Measurements from ENCODE around the gene NBEAL2. TPM values are rescaled to one million over a fixed set of nuclear protein-coding genes. Genes with fewer than 3 reads are reported as not detected.

NBEAL2 gene
- total and polyA plus RNA-seq, 2 of the 4 experiments (the other 2 are of a cell fraction): 2.2 to 12.5 TPM

DNA sequence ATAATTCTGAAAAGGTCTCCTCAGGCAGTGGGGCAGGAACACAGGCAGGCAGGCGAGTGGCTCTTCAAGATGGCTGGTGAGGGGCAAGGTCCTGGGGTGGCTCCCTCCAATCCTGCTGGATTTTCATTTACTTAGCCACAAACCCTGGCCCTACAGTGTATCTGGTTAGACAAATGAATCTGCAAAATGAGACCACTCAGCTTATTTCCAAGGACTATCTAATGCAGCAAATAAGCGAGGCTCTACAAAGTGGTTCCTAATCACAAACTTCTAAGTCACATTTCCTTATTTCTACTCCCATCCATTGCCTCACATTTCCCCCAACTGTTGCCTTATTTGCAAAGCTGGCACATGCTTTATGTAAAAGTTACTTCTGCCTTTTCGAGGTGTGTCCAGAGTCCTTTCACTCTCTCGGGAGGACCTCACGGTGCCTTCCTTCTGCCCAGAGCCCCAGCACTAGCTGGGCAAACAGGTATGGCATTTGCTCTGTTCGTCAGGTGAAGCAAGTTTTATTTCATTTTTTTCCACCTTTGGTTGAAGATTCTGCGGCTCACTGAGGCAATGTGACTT is 43.4 kb upstream of the NBEAL2 start:
- Histone ChIP-seq H3K27ac (ENCODE audit: insufficient read depth, low read length) (peak overlapping the region; percentile 77), H2AFZ (replicated peaks; ENCODE audit: low read length, poor library complexity) (no peak overlapping the region), H3K23ac (ENCODE audit: low read depth, low read length) (peak overlapping the region; percentile 83), H3K18ac (ENCODE audit: low read depth, low read length) (peak overlapping the region; percentile 35; the same call in 1 of the 2 replicates), H2AK9ac (replicated peaks; ENCODE audit: low read depth, low read length, poor library complexity) (peak overlapping the region; percentile 29), H3K9ac (ENCODE audit: low read depth, low read length) (no peak overlapping the region; the same call in 1 of the 2 replicates), H3K79me1 (ENCODE audit: low read depth in 1 of 2, low read length in 2 of 2) (peaks cover 37 to 90% of the 10 kb centered on the region in 2 experiments), H4K5ac (ENCODE audit: low read depth, low read length) (peak overlapping the region; percentile 13; the same call in 1 of the 2 replicates), H3K4ac (ENCODE audit: low read depth, low read length) (peak overlapping the region; percentile 71), H4K20me1 (ENCODE audit: insufficient read depth, low read length) (peaks cover 42% of the 10 kb centered on the region), H3K4me3 (ENCODE audit: insufficient read depth, low read depth, low read length) (no peak overlapping the region), H3K27me3 (ENCODE audit: control insufficient read depth, insufficient read depth, low read length) (no peaks in the 10 kb centered on the region), H2BK20ac (ENCODE audit: low read depth, low read length) (peak overlapping the region; percentile 73), H3K4me1 (ENCODE audit: control insufficient read depth, insufficient read depth, low read length) (peaks cover 45% of the 10 kb centered on the region), H3K9me3 (ENCODE audit: control insufficient read depth, insufficient read depth, low read length) (no peaks in the 10 kb centered on the region), H3K9me1 (ENCODE audit: insufficient read depth, low read length) (peaks cover 47% of the 10 kb centered on the region), H4K91ac (ENCODE audit: insufficient read depth, low read depth, low read length) (peak overlapping the region; percentile 73; the same call in 1 of the 2 replicates), H2BK120ac (ENCODE audit: low read depth, low read length) (peak overlapping the region; percentile 69), H4K8ac (ENCODE audit: low read depth in 2 of 2, low read length in 2 of 2) (peak overlapping the region; percentile 10 to 79; a peak in 2 of 4 replicates), H2BK15ac (ENCODE audit: low read depth, low read length) (0 out of 3 replicates have a peak overlapping the region, but pooled peaks have one; percentile 35), H2AK5ac (ENCODE audit: low read depth, low read length) (peak overlapping the region; percentile 74; the same call in 1 of the 2 replicates), H3K36me3 (ENCODE audit: control insufficient read depth, insufficient read depth, low read length) (peaks cover 30% of the 10 kb centered on the region), H3K56ac (ENCODE audit: extremely low read depth, insufficient read depth, low read length) (0 out of 2 replicates have a peak overlapping the region, but pooled peaks have one; percentile 6), H3K14ac (replicated peaks; ENCODE audit: low read depth, low read length) (peak overlapping the region; percentile 58; the same call in 1 of the 2 replicates), H3K4me2 (ENCODE audit: low read depth, low read length) (no peak overlapping the region), H2BK5ac (ENCODE audit: low read depth, low read length, poor library complexity, severe bottlenecking) (peak overlapping the region; percentile 83)
- ATAC-seq (ENCODE audit: low read depth) (no peak), DNase-seq (no peak)
- CTCF ChIA-PET: interaction anchor here (0.6 to 1.9 kb wide), 9 partner anchors 8 to 454 kb away, joined by 3 to 5 read pairs (median 3); no protein-coding TSS in a partner anchor
- POLR2A ChIA-PET (ENCODE audit: unreplicated experiment): no interaction called here
- WGBS, 2 experiments (ENCODE audit: extremely low coverage in 2 of 2, insufficient read length in 1 of 2): 90% methylated on average over 4 of the region's 7 CpGs; no CpG with 5 or more reads in 1 of the 2 experiments
- no TSS peak for BruUV-seq (replicated peaks)
- TF ChIP-seq SMC3 (IDR thresholded peaks at IDR 0.05; ENCODE audit: low read depth, low read length) (no peak), NFE2L2 (IDR thresholded peaks at IDR 0.05; ENCODE audit: low read depth, low read length) (no peak), RAD21 (IDR thresholded peaks at IDR 0.05; ENCODE audit: low read length) (no peak), RCOR1 (IDR thresholded peaks at IDR 0.05; ENCODE audit: insufficient replicate concordance, low read length) (no peak), MAZ (IDR thresholded peaks at IDR 0.05; ENCODE audit: borderline replicate concordance, low read depth, low read length) (no peak), POLR2A (IDR thresholded peaks at IDR 0.05; ENCODE audit: low read depth, low read length) (no peak), CHD1 (IDR thresholded peaks at IDR 0.05; ENCODE audit: low read depth, low read length) (no peak), FOS (IDR thresholded peaks at IDR 0.05; ENCODE audit: low read depth, low read length) (no peak), BHLHE40 (IDR thresholded peaks at IDR 0.05; ENCODE audit: low read depth, low read length) (no peak), MAFK (IDR thresholded peaks at IDR 0.05; ENCODE audit: low read depth, low read length) (no peak), CEBPB (IDR thresholded peaks at IDR 0.05; ENCODE audit: low read depth, low read length) (no peak), CTCF (conservative IDR thresholded peaks at IDR 0.05; ENCODE audit: low read depth, low read length) (no peak)
- TF ChIP-seq, protein P1, sequence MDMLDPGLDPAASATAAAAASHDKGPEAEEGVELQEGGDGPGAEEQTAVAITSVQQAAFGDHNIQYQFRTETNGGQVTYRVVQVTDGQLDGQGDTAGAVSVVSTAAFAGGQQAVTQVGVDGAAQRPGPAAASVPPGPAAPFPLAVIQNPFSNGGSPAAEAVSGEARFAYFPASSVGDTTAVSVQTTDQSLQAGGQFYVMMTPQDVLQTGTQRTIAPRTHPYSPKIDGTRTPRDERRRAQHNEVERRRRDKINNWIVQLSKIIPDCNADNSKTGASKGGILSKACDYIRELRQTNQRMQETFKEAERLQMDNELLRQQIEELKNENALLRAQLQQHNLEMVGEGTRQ (IDR thresholded peaks at IDR 0.05; ENCODE audit: low read depth, low read length): no peak
- TF ChIP-seq, protein P2, sequence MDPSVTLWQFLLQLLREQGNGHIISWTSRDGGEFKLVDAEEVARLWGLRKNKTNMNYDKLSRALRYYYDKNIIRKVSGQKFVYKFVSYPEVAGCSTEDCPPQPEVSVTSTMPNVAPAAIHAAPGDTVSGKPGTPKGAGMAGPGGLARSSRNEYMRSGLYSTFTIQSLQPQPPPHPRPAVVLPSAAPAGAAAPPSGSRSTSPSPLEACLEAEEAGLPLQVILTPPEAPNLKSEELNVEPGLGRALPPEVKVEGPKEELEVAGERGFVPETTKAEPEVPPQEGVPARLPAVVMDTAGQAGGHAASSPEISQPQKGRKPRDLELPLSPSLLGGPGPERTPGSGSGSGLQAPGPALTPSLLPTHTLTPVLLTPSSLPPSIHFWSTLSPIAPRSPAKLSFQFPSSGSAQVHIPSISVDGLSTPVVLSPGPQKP (IDR thresholded peaks at IDR 0.05; ENCODE audit: borderline replicate concordance, low read depth, low read length): no peak
- dilution Hi-C loops (cut with HindIII; ENCODE audit: low sequenced_read_pairs, unreplicated experiment) (no loop called here), in situ Hi-C loops (cut with MboI; ENCODE audit: low sequenced_read_pairs) (no loop called here), intact Hi-C loops (cut with micrococcal nuclease) (loop anchor here (2.0 to 10.0 kb wide), 2 partner anchors 41 to 229 kb away; partner anchors contain the start of genes CCDC12 and SETD2)
